GM13976 (cell line): ENCODE data around the gene RIPK4.
"Not testable (repeated sequence)": the region's sequence is repeated elsewhere in the genome, so short reads cannot be mapped to it uniquely, and the experiment has no call there.

Source experiments
- DNase-seq: peaks from one replicate; pipeline ENCODE4 v3.0.0; 2012; ENCODE audit warnings: low spot score
- in situ Hi-C: fragments of 300-500 bp; cut with MboI; formaldehyde crosslinking; loops from one replicate; pipeline ENCODE4 v1.12.0; 2022; ENCODE audit warnings: low sequenced_read_pairs, mixed read lengths, inconsistent platforms; ENCODE audit not compliant: unreplicated experiment
- TF ChIP-seq, protein P1 (sequence below): IDR thresholded peaks from 2 replicates; pipeline ENCODE4 v1.5.1; 2012; ENCODE audit warnings: borderline replicate concordance, mild to moderate bottlenecking; ENCODE audit not compliant: insufficient read depth; ENCODE audit errors: extremely low read depth, missing control alignments, control extremely low read depth

The RIPK4 gene

DNA sequence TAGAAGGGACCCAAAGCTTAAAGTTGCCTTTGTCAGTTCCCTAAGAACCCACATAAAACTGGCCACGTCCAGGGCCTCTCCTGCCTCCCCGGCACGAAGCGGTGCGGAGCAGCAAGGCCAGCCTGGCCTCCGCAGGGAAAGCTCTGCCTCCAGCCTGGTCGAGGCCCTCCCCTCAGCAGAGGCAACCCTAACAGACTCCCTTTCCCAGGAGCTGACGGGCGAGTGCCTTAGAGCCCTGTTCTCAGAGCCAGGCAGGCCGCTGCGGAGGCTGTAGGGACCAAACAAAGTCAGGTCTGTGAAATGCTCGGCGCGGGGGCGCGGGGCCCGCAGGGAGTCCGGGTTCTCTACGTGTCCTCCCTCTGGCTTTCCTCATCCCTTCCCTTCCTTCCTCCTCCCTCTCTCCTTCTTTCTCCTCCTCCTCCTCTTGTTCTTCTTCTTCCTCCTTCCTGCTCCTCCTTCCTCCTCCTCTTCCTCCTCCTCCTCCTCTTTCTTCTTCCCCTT lies 40.7 kb downstream of the RIPK4 start:
- DNase-seq: no peak
- in situ Hi-C loops: no loop called here
- TF ChIP-seq, protein P1, sequence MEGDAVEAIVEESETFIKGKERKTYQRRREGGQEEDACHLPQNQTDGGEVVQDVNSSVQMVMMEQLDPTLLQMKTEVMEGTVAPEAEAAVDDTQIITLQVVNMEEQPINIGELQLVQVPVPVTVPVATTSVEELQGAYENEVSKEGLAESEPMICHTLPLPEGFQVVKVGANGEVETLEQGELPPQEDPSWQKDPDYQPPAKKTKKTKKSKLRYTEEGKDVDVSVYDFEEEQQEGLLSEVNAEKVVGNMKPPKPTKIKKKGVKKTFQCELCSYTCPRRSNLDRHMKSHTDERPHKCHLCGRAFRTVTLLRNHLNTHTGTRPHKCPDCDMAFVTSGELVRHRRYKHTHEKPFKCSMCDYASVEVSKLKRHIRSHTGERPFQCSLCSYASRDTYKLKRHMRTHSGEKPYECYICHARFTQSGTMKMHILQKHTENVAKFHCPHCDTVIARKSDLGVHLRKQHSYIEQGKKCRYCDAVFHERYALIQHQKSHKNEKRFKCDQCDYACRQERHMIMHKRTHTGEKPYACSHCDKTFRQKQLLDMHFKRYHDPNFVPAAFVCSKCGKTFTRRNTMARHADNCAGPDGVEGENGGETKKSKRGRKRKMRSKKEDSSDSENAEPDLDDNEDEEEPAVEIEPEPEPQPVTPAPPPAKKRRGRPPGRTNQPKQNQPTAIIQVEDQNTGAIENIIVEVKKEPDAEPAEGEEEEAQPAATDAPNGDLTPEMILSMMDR: no peak

DNA sequence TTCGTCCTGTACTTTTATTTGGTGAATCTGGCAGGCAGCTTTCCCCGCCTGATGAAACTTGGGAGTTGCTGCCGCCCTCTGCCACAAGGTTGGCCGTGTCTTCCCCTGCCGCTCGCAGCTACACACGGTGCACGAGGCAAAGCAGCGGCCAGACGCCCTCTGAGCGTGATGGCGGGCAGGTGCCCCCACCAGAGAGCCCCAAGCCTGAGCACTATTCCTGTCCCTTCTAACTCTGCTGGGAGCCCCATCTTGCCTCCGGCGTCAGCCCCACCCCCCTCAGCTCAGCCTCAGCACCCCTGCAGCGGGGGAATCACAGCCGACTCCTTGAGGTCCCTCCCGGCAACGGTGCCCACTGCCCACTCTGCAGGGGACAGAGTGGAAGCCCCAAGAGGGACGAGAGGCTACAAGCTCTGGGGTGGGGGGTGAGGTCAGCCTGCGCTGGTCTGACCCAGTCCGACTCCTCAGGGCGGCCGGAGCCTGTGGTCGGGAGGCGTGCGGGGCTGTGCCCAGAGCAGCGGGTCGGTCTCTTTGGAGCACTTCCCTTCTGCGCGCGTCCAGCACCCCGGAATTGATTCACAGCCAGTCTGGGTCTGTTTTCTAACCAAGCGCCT lies 41.3 kb downstream of the RIPK4 start:
- in situ Hi-C loops: no loop called here
- TF ChIP-seq, protein P1: no peak
- no peak for DNase-seq

DNA sequence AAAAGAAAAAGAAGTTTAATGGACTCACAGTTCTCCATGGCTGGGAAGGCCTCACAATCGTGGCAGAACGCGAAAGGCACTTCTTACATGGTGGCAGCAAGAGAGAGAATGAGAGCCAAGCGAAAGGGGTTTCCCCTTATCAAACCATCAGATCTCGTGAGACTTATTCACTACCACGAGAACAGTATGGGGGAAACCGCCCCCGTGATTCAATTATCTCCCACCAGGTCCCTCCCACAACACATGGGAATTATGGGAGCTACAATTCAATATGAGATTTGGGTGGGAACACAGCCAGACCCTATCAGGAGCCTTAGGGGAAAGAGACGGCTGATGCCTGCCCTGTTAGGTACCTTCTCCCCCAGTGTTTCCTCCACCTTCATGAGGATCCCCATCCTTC lies 43.0 kb downstream of the RIPK4 start:
- in situ Hi-C loops, DNase-seq: not testable (repeated sequence)

DNA sequence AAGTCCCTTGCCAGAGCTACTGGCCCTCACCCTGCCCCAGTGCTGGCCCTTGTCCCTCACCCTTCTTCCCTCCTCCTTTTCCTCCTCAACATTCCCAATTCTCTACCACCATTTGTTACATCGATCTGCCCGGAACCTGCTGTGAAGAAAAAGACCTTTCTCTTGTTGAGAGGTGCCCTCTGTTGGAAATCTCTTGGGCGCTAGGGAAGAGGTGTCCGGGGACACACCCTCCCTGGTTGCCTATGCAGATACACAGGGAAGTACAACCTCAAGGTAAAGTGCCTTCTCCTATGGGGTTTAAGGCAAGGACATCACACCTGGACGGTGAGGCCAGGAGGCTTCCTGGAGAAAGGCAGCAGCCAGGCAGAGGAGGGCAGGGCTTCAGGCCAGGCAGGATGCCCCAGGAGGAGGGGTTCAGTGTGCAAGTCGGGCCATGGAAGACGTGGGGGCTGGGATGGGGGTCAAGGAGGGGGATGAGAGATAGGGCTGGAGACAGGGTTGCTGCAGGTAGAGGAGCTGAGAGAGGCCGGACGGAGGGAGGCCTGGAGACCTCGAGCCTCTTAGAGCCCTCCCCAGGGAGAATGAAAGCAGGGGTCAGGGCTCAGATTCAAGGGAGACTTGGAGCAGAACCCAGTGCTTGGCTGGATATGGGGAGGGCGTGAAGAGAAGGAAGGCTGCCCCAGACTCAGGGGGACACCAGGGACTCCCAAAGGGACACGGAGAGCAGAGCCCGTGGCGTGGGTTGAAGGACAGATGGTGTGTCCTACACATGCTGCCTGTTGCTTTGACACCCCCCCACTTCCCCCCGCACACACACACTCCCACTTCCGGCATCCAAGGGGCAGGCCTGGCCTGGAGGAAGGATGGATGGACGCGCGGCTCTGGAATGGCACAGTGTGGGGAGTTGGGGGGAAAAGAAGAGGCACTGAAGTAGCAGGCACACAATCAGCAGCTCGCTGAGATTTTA lies 44.5 kb downstream of the RIPK4 start:
- in situ Hi-C loops: no loop called here

DNA sequence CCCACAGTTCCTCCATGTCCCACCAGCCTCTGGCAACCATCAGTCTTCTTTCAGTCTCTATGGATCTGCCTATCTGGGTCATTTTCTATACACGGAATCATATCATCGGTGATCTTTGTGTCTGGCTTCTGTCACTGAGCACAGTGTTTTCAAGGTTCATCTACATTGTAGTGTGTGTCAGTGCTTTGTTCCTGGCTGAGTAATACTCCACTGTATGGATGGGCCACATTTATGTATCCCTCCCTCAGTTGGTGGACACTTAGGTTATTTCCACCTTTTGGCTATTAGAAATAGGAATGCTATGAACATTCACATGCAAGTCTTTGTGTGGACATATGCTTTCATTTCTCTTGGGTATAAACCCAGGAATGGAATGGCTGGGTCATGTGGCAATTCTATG lies 46.6 kb downstream of the RIPK4 start:
- no peak for DNase-seq
- TF ChIP-seq, protein P1: no peak
- in situ Hi-C loops: no loop called here

More for the DNA sequence above, 44.5 kb downstream of the RIPK4 start:
- TF ChIP-seq, protein P1: no peak
- DNase-seq: no peak

DNA sequence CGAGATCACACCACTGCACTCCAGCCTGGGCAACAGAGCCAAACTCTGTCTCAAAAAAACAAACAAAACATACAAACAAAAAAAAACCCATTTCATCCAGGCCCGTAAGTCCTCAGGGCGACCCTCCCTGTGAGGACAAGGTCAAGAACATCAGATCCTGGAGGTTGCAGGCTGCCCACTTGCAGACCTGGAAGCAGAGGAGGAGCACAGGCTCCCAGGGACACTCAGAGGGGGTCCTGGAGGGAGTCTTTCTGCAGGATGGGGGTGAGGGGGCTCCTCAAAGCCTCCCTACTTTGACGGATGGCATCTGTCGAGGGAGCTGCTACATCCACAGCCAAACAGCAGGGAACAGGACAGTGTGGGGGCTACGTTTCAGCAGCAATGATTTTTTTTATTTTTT lies 47.2 kb downstream of the RIPK4 start:
- DNase-seq: no peak
- in situ Hi-C loops: no loop called here

More for the DNA sequence above, 47.2 kb downstream of the RIPK4 start:
- TF ChIP-seq, protein P1: no peak
